Choroid plexus epithelial cell (primary cell): ENCODE data around the gene ADCY9.

Experiments
- DNase-seq: peaks from one replicate; pipeline ENCODE4 v3.0.0-alpha.2; 2010; ENCODE audit warnings: low read depth
- H3K4me3 ChIP-seq: 2 replicates; pipeline ENCODE4 v1.5.1; 2011; ENCODE audit warnings: low read depth, mild to moderate bottlenecking, control low read depth, low read length, moderate library complexity
- CTCF ChIP-seq: conservative IDR thresholded peaks from 2 replicates; pipeline ENCODE4 v1.5.1; 2011; ENCODE audit warnings: low read depth, mild to moderate bottlenecking, control low read depth, inconsistent platforms, low read length, moderate library complexity

ADCY9 gene

GRCh38 chr16:4018391-4018790 lies 97.9 kb downstream of the ADCY9 start:
- H3K4me3 ChIP-seq, result no peak overlapping the region
- peak; percentile 59 for DNase-seq
- TF ChIP-seq CTCF, result no peak

- H3K4me3 ChIP-seq, result no peak overlapping the region
- DNase-seq, result no peak
- no peak for TF ChIP-seq CTCF
Observed at GRCh38 chr16:4017807-4018206, 98.4 kb downstream of the ADCY9 start.

- TF ChIP-seq CTCF, result no peak
- DNase-seq, result peak; percentile 50
- no peak overlapping the region for H3K4me3 ChIP-seq
Observed at GRCh38 chr16:4016658-4017057, 99.6 kb downstream of the ADCY9 start.

GRCh38 chr16:4016005-4016352 lies 100.3 kb downstream of the ADCY9 start:
- TF ChIP-seq CTCF, result no peak
- no peak overlapping the region for H3K4me3 ChIP-seq
- no peak for DNase-seq

- peak; percentile 23 for DNase-seq
- no peak overlapping the region for H3K4me3 ChIP-seq
- TF ChIP-seq CTCF, result no peak
Observed at GRCh38 chr16:4015275-4016004, 100.8 kb downstream of the ADCY9 start.

- DNase-seq, result no peak
- no peak for TF ChIP-seq CTCF
- H3K4me3 ChIP-seq, result no peak overlapping the region
Observed at GRCh38 chr16:4011940-4012629, 104.2 kb downstream of the ADCY9 start.
